Smooth muscle cell (in vitro differentiated cells): ENCODE data around the gene ZNF814. TPM values are rescaled to one million over a fixed set of nuclear protein-coding genes. Genes with fewer than 3 reads are reported as not detected.
A peak's percentile ranks its signal among the peaks of the same experiment; 100 is the strongest.
"Not testable (repeated sequence)": the region's sequence is repeated elsewhere in the genome, so short reads cannot be mapped to it uniquely, and the experiment has no call there.

Source experiments
- DNase-seq: peaks from one replicate; lab custom pipeline; 2025; ENCODE audit not compliant: unreplicated experiment; lab: John Stamatoyannopoulos, UW
- H2AFZ ChIP-seq: fragments of 200-600 bp; sonication (generic); 2 replicates; pipeline ENCODE4 v1.6.0; 2016; ENCODE audit warnings: antibody characterized with exemption, low read depth, mild to moderate bottlenecking
- H3F3A ChIP-seq: fragments of 200-600 bp; sonication (generic); 2 replicates; pipeline ENCODE4 v1.6.0; 2017; ENCODE audit warnings: antibody characterized with exemption, low read depth
- H3K27ac ChIP-seq: fragments of 200-600 bp; sonication (generic); 2 replicates; pipeline ENCODE4 v1.5.1; 2016; ENCODE audit warnings: low read depth, mild to moderate bottlenecking
- H3K27me3 ChIP-seq: fragments of 200-600 bp; sonication (generic); 2 replicates; pipeline ENCODE4 v1.6.1; 2016; ENCODE audit warnings: low read depth, mild to moderate bottlenecking
- H3K36me3 ChIP-seq: fragments of 200-600 bp; sonication (generic); 2 replicates; pipeline ENCODE4 v1.5.1; 2016; ENCODE audit warnings: low read depth
- H3K4me1 ChIP-seq: fragments of 200-600 bp; sonication (generic); 2 replicates; pipeline ENCODE4 v1.5.1; 2016; ENCODE audit warnings: low read depth
- H3K4me2 ChIP-seq: fragments of 200-600 bp; sonication (generic); 2 replicates; pipeline ENCODE4 v1.6.0; 2016; ENCODE audit warnings: mild to moderate bottlenecking
- H3K4me3 ChIP-seq: fragments of 200-600 bp; sonication (generic); 2 replicates; pipeline ENCODE4 v1.5.1; 2016; ENCODE audit warnings: mild to moderate bottlenecking
- H3K79me2 ChIP-seq: fragments of 200-600 bp; sonication (generic); 2 replicates; pipeline ENCODE4 v1.6.0; 2016; ENCODE audit warnings: low read depth, mild to moderate bottlenecking
- H3K9ac ChIP-seq: fragments of 200-600 bp; sonication (generic); 2 replicates; pipeline ENCODE4 v1.6.0; 2016; ENCODE audit warnings: low read depth
- H3K9me3 ChIP-seq: fragments of 200-600 bp; sonication (generic); replicated peaks from 2 replicates; pipeline ENCODE4 v1.5.1; 2016; ENCODE audit warnings: low read depth
- H4K20me1 ChIP-seq: fragments of 200-600 bp; sonication (generic); 2 replicates; pipeline ENCODE4 v1.6.0; 2016; ENCODE audit warnings: low read depth
- WGBS: methylation state at CpG from one replicate; pipeline ENCODE4 v1.1.7; 2016; ENCODE audit warnings: low lambda C conversion rate; 5-methylcytosine and 5-hydroxymethylcytosine counted together
- polyA plus RNA-seq: library from polyadenylated mRNA; unstranded; fragments of >200 nt; fragmentation: Nextera tagmentation; extraction: Ambion mirVana; gene quantifications from 2 replicates; pipeline ENCODE4 v1.2.1, GENCODE V29; 2016
- total RNA-seq: library from RNA; depleted of rRNA; stranded (reverse); fragments of >200 nt; gene quantifications from 2 replicates; pipeline ENCODE4 v1.2.3, GENCODE V29; 2014
- TF ChIP-seq, protein P1 (sequence below): fragments of 200-600 bp; sonication (generic); IDR thresholded peaks from 2 replicates; pipeline ENCODE4 v1.5.1; 2017; ENCODE audit warnings: borderline replicate concordance, mild to moderate bottlenecking, antibody characterized with exemption; ENCODE audit not compliant: insufficient read depth, poor library complexity, severe bottlenecking

The ZNF814 gene
- total and polyA plus RNA-seq, 2 experiments from 2014 or later = 9.7 to 16.7 TPM

GRCh38 chr19:57841122-57841763, 47.6 kb downstream of the ZNF814 start:
- no peaks in the 10 kb centered on the region for H3K4me1 ChIP-seq
- DNase-seq = no peak
- H3K4me3 ChIP-seq = no peak overlapping the region
- TF ChIP-seq, protein P1, sequence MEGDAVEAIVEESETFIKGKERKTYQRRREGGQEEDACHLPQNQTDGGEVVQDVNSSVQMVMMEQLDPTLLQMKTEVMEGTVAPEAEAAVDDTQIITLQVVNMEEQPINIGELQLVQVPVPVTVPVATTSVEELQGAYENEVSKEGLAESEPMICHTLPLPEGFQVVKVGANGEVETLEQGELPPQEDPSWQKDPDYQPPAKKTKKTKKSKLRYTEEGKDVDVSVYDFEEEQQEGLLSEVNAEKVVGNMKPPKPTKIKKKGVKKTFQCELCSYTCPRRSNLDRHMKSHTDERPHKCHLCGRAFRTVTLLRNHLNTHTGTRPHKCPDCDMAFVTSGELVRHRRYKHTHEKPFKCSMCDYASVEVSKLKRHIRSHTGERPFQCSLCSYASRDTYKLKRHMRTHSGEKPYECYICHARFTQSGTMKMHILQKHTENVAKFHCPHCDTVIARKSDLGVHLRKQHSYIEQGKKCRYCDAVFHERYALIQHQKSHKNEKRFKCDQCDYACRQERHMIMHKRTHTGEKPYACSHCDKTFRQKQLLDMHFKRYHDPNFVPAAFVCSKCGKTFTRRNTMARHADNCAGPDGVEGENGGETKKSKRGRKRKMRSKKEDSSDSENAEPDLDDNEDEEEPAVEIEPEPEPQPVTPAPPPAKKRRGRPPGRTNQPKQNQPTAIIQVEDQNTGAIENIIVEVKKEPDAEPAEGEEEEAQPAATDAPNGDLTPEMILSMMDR = no peak
- 91% methylated on average over 6 of the region's 6 CpGs for WGBS
- H3K27me3 ChIP-seq = no peaks in the 10 kb centered on the region
- H3F3A ChIP-seq = peaks cover 9% of the 10 kb centered on the region
- peaks cover 93% of the 10 kb centered on the region for H4K20me1 ChIP-seq
- no peak overlapping the region for H3K4me2 ChIP-seq
- H3K9me3 ChIP-seq = no peaks in the 10 kb centered on the region
- H3K79me2 ChIP-seq = peaks cover 79% of the 10 kb centered on the region
- no peak overlapping the region for H3K27ac ChIP-seq
- H2AFZ ChIP-seq = no peak overlapping the region
- H3K36me3 ChIP-seq = peaks cover 4% of the 10 kb centered on the region
- H3K9ac ChIP-seq = no peak overlapping the region

DNA sequence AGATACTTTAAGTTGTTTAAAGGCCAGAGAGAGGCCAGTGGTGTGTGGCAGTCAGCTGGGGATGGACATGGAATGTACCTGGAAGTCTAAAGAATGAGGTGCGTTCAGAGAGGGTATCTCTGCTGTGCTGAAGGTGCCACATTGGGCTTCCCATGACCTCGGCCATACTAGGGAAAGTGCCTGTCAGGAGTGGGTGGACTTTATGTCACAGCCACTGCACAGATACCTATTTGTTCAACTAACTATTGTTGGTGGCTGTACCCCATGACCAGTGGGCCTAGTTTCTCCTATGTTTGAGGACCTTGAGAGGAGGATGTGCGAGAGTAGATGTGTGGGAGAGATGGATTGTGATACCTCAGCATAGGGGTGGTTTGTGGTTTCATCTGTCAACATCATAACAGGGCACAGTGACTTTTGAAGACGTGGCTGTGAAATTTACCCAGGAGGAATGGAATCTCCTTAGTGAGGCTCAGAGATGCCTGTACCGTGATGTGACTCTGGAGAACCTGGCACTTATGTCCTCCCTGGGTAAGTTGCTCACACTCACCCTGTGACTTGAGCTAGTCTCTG, 50.1 kb downstream of the ZNF814 start:
- not testable (repeated sequence) for H3K27ac ChIP-seq

GRCh38 chr19:57836991-57837390, 51.8 kb downstream of the ZNF814 start:
- H3K27ac ChIP-seq, DNase-seq, H2AFZ ChIP-seq, H3K4me2 ChIP-seq, H3K4me3 ChIP-seq, H3K27me3 ChIP-seq, H3K36me3 ChIP-seq, H3K9me3 ChIP-seq, H3K9ac ChIP-seq, H3F3A ChIP-seq, H3K4me1 ChIP-seq: not testable (repeated sequence)
- Histone ChIP-seq H3K79me2 (peaks cover 48% of the 10 kb centered on the region), H4K20me1 (peaks cover 60% of the 10 kb centered on the region)
- WGBS = 89% methylated on average over 5 of the region's 5 CpGs

More for the DNA sequence above, 50.1 kb downstream of the ZNF814 start:
- H2AFZ ChIP-seq, H3K36me3 ChIP-seq, DNase-seq, H3K9me3 ChIP-seq, H3K4me3 ChIP-seq, H3F3A ChIP-seq, H3K4me1 ChIP-seq, H3K9ac ChIP-seq, H3K4me2 ChIP-seq, H3K27me3 ChIP-seq: not testable (repeated sequence)
- Histone ChIP-seq H4K20me1 (peaks cover 68% of the 10 kb centered on the region), H3K79me2 (peaks cover 56% of the 10 kb centered on the region)
- WGBS = 85% methylated on average over 5 of the region's 5 CpGs

- Histone ChIP-seq H4K20me1 (peaks cover 66% of the 10 kb centered on the region), H3K27ac (peak within 1 kb of the TSS; percentile 63), H3K79me2 (peaks cover 69% of the 10 kb centered on the region), H3F3A (no peaks in the 10 kb centered on the region), H2AFZ (no peak within 1 kb of the TSS), H3K27me3 (no peaks in the 10 kb centered on the region), H3K9ac (peak within 1 kb of the TSS; percentile 36), H3K4me1 (peaks cover 4% of the 10 kb centered on the region), H3K36me3 (no peaks in the 10 kb centered on the region), H3K4me2 (peak within 1 kb of the TSS; percentile 84), H3K9me3 (no peaks in the 10 kb centered on the region), H3K4me3 (peak within 1 kb of the TSS; percentile 52)
- WGBS = 1% methylated on average over 21 of the region's 22 CpGs
- TF ChIP-seq, protein P1 = peak; percentile 64
- peak; percentile 33 for DNase-seq
Observed at GRCh38 chr19:57830071-57830602, 58.7 kb downstream of the ZNF814 start, which contains the start of gene ZNF587B. TSS of gene ZNF587B (plus strand) at chr19:57830299. CDS start at chr19:57830529, 230 bp downstream.
